ENCODE results near the gene MARS1.
A peak's percentile ranks its signal among the peaks of the same experiment; 100 is the strongest.
"Not testable (repeated sequence)": the region's sequence is repeated elsewhere in the genome, so short reads cannot be mapped to it uniquely, and the experiment has no call there.

MARS1 gene

GRCh38 chr12:57512665-57513064, 24.8 kb downstream of the MARS1 start:
- no peak for DNase-seq (ENCODE audit: low read depth in 1 of 2, low spot score in 1 of 2)
- no peak for TF ChIP-seq JUND (IDR thresholded peaks at IDR 0.05; ENCODE audit: low read depth)
- in situ Hi-C loops (cut with HindIII; ENCODE audit: low pct_unique_long_range_greater_than_20kb, low sequenced_read_pairs), result no loop called here

DNA sequence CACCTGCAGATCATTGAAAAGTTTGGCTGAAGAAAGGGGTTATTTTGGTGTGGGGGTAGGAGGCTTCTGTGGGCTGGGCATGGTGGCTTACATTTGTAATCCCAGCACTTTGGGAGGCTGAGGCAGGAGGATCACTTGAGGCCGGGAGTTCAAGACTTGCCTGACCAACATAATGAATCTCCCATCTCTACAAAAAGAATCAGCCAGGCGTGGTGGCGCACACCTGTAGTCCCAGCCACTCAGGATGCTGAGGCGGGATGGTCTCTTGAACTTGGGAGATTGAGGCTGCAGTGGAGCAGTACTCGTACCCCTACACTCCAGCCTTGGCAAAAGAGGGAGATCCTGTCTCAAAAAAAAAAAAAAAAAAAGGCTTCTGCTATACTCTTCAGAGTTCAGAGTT, 25.4 kb downstream of the MARS1 start:
- in situ Hi-C loops (cut with HindIII; ENCODE audit: low pct_unique_long_range_greater_than_20kb, low sequenced_read_pairs), result no loop called here
- no peak for TF ChIP-seq JUND (IDR thresholded peaks at IDR 0.05; ENCODE audit: low read depth)
- no peak for DNase-seq (ENCODE audit: low read depth in 1 of 2, low spot score in 1 of 2)

DNA sequence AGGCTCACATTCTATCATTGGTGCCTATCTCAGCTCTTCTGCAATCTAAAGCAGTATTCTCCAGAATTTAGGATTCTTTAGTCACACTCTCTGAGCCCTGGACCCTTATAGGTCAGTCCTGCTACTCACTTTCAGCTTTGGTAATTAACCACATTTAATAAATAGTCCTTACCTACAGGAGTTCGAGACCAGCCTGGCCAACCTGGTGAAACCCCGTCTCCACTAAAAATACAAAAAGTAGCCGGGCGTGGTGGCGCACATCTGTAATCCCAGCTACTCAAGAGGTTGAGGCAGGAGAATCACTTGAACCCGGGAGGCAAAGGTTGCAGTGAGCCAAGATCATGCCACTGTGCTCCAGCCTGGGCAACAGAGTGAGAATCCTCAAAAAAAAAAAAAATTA, 25.8 kb downstream of the MARS1 start:
- DNase-seq (ENCODE audit: low read depth in 1 of 2, low spot score in 1 of 2); in situ Hi-C loops (cut with HindIII; ENCODE audit: low pct_unique_long_range_greater_than_20kb, low sequenced_read_pairs): not testable (repeated sequence)

GRCh38 chr12:57514246-57514645, 26.4 kb downstream of the MARS1 start:
- in situ Hi-C loops (cut with HindIII; ENCODE audit: low pct_unique_long_range_greater_than_20kb, low sequenced_read_pairs), result not testable (repeated sequence)

GRCh38 chr12:57514720-57515407, 27.0 kb downstream of the MARS1 start:
- DNase-seq (ENCODE audit: low read depth in 1 of 2, low spot score in 1 of 2), result no peak
- in situ Hi-C loops (cut with HindIII; ENCODE audit: low pct_unique_long_range_greater_than_20kb, low sequenced_read_pairs), result no loop called here
- no peak for TF ChIP-seq JUND (IDR thresholded peaks at IDR 0.05; ENCODE audit: low read depth)

More at GRCh38 chr12:57514246-57514645, 26.4 kb downstream of the MARS1 start:
- DNase-seq (ENCODE audit: low read depth in 1 of 2, low spot score in 1 of 2), result not testable (repeated sequence)

GRCh38 chr12:57515408-57515933, 27.6 kb downstream of the MARS1 start:
- TF ChIP-seq JUND (IDR thresholded peaks at IDR 0.05; ENCODE audit: low read depth), result no peak
- no peak for DNase-seq (ENCODE audit: low read depth in 1 of 2, low spot score in 1 of 2)
- in situ Hi-C loops (cut with HindIII; ENCODE audit: low pct_unique_long_range_greater_than_20kb, low sequenced_read_pairs), result no loop called here

DNA sequence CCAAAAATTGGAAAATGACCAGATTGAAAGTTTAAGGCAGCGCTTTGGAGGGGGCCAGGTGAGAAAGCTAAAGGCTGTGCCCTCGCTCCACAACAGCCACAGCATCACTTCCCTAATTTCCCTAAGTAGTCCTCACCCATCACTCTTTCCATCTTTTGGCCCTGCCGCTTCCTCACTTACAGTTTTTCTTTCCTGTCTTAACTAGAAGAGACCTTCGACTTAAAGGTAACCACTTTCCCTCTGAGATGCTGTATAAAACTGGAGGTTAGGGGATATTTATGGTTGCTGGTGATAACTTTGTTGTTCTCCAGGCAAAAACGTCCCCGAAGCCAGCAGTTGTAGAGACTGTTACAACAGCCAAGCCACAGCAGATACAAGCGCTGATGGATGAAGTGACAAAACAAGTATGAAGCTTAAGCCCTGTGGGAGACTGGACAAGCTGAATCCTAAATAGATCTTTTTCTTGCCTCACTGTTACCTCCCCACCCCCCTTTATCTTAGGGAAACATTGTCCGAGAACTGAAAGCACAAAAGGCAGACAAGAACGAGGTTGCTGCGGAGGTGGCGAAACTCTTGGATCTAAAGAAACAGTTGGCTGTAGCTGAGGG, 28.2 kb downstream of the MARS1 start:
- in situ Hi-C loops (cut with HindIII; ENCODE audit: low pct_unique_long_range_greater_than_20kb, low sequenced_read_pairs), result no loop called here
- DNase-seq (ENCODE audit: low read depth in 1 of 2, low spot score in 1 of 2), result no peak

DNA sequence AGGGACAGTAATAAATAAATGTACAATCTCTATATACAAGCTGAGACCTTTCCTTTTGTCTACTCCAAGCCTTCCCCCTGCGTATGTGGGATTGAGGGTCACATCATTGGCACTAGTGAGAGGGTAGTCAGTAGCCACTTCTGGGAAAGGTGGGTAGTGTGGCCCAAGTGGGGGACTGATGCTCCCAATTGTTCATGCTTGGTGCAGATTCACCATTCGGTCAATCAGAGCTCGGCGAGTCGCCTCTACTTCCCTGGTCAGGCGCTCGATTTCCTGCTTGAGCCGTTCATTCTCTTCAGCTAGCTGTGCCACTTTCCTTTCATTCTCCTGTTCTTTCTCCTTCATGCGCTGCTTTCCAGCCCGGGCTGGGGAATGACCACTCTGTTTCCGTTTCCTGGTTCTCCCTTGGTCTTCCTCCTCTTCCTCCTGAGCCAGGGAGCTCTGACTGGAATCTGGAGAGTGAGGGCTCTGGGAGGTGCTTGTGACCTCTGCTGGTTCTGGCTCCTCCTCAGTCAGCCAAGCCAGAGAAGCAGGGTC, 28.8 kb downstream of the MARS1 start:
- DNase-seq (ENCODE audit: low read depth in 1 of 2, low spot score in 1 of 2), result no peak
- in situ Hi-C loops (cut with HindIII; ENCODE audit: low pct_unique_long_range_greater_than_20kb, low sequenced_read_pairs), result no loop called here
- no peak for TF ChIP-seq JUND (IDR thresholded peaks at IDR 0.05; ENCODE audit: low read depth)

More for the DNA sequence above, 28.2 kb downstream of the MARS1 start:
- no peak for TF ChIP-seq JUND (IDR thresholded peaks at IDR 0.05; ENCODE audit: low read depth)

GRCh38 chr12:57517187-57517586, 29.3 kb downstream of the MARS1 start:
- DNase-seq (ENCODE audit: low read depth in 1 of 2, low spot score in 1 of 2), result no peak
- no peak for TF ChIP-seq JUND (IDR thresholded peaks at IDR 0.05; ENCODE audit: low read depth)
- in situ Hi-C loops (cut with HindIII; ENCODE audit: low pct_unique_long_range_greater_than_20kb, low sequenced_read_pairs), result no loop called here

- in situ Hi-C loops (cut with HindIII; ENCODE audit: low pct_unique_long_range_greater_than_20kb, low sequenced_read_pairs); DNase-seq (ENCODE audit: low read depth in 1 of 2, low spot score in 1 of 2): not testable (repeated sequence)
Observed at GRCh38 chr12:57517718-57518117, 29.9 kb downstream of the MARS1 start.

DNA sequence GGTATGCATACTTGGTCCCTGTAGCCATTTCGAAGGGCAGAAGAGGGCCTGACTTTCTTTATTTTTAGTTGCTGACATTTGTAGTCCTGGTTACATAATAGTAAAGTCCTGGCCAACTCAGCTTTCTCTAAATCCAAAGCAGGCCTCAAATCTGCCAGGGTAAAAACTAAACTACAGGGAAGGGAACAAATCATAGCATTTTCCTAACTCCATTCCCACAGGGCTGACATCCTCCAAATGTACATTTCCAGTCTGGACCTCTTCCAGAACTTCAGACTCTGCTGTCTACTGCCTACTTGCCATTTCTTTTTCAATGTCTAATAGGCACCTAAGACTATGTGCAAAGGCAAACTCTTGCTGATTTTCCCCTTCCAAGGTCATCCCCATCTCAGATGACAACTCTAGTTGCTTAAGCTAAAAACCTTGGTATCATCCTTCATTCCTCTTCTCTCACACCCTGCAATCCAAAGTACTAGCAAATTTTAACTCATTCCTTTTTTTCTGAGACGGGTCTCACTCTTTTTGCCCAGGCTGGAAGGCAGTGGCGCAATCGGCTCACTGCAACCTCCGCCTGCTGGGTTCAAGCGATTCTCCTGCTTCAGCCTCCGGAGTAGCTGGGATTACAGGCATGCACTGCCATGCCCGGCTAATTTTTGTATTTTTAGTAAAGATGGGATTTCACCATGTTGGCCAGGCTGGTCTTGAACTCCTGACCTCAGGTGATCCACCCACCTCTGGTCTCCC, 30.5 kb downstream of the MARS1 start:
- in situ Hi-C loops (cut with HindIII; ENCODE audit: low pct_unique_long_range_greater_than_20kb, low sequenced_read_pairs), result no loop called here
- no peak for TF ChIP-seq JUND (IDR thresholded peaks at IDR 0.05; ENCODE audit: low read depth)
- DNase-seq (ENCODE audit: low read depth in 1 of 2, low spot score in 1 of 2), result no peak

- peak in 1 of 2 experiments; percentile 57 for DNase-seq (ENCODE audit: low read depth in 1 of 2, low spot score in 1 of 2)
- no peak for TF ChIP-seq JUND (IDR thresholded peaks at IDR 0.05; ENCODE audit: low read depth)
- in situ Hi-C loops (cut with HindIII; ENCODE audit: low pct_unique_long_range_greater_than_20kb, low sequenced_read_pairs), result no loop called here
Observed at GRCh38 chr12:57518920-57519795, 31.3 kb downstream of the MARS1 start.

All from T47D (cell line).